ENCODE measurements around the gene MFSD12. TPM values are rescaled to one million over a fixed set of nuclear protein-coding genes. Genes with fewer than 3 reads are reported as not detected.

MFSD12 gene
- total and polyA plus RNA-seq, 2 experiments from 2014 or later = 35.3 to 91.1 TPM

GRCh38 chr19:3591876-3592613, 34.7 kb upstream of the MFSD12 start:
- Histone ChIP-seq H2AFZ (no peak overlapping the region), H4K20me1 (replicated peaks; ENCODE audit: insufficient read depth) (no peaks in the 10 kb centered on the region), H3F3A (replicated peaks; ENCODE audit: low read depth) (peaks cover 6% of the 10 kb centered on the region; the same call in 1 of the 2 replicates), H3K79me2 (replicated peaks; ENCODE audit: insufficient read depth) (no peaks in the 10 kb centered on the region), H3K27me3 (ENCODE audit: insufficient read depth) (peaks cover 10% of the 10 kb centered on the region), H3K9me2 (ENCODE audit: insufficient read depth) (no peaks in the 10 kb centered on the region), H3K4me1 (ENCODE audit: insufficient read depth) (no peaks in the 10 kb centered on the region), H3K4me3 (no peak overlapping the region), H3K4me2 (no peak overlapping the region), H3K27ac (ENCODE audit: low read depth) (no peak overlapping the region), H3K36me3 (ENCODE audit: insufficient read depth) (no peaks in the 10 kb centered on the region)
- DNase-seq (ENCODE audit: low spot score) = no peak
- peaks cover 17% of the 10 kb centered on the region for H3K9me3 Mint-ChIP-seq
- H3K27ac Mint-ChIP-seq = no peak overlapping the region
- H3K36me3 Mint-ChIP-seq (ENCODE audit: low read depth) = peaks cover 3% of the 10 kb centered on the region; the same call in 2 of the 3 replicates
- no peaks in the 10 kb centered on the region for H3K4me1 Mint-ChIP-seq
- H3K27me3 Mint-ChIP-seq (ENCODE audit: insufficient read depth, low read depth, poor library complexity) = peaks cover 8% of the 10 kb centered on the region
- no peak overlapping the region for H3K4me3 Mint-ChIP-seq
- no peak for TF ChIP-seq JUNB (IDR thresholded peaks at IDR 0.05; ENCODE audit: unreplicated experiment)
- no peak for TF ChIP-seq POLR2AphosphoS5 (IDR thresholded peaks at IDR 0.05; ENCODE audit: low read depth)
- TF ChIP-seq EZH2 (IDR thresholded peaks at IDR 0.05; ENCODE audit: low read depth, unreplicated experiment) = no peak
- TF ChIP-seq EZH2phosphoT487 (IDR thresholded peaks at IDR 0.05; ENCODE audit: unreplicated experiment) = no peak
- TF ChIP-seq REST (IDR thresholded peaks at IDR 0.05; ENCODE audit: unreplicated experiment) = no peak
- TF ChIP-seq CTCF (conservative IDR thresholded peaks at IDR 0.05; ENCODE audit: low read depth in 2 of 2) = no peak
- TF ChIP-seq ZNF114 (CRISPR knock-in tag; IDR thresholded peaks at IDR 0.05) = no peak
- TF ChIP-seq ZNF331 (CRISPR knock-in tag; IDR thresholded peaks at IDR 0.05; ENCODE audit: low read depth) = no peak
- no peak for TF ChIP-seq STAT1 (IDR thresholded peaks at IDR 0.05; ENCODE audit: unreplicated experiment)
- no peak for TF ChIP-seq ETS1 (IDR thresholded peaks at IDR 0.05)
- TF ChIP-seq CREB1 (CRISPR knock-in tag; IDR thresholded peaks at IDR 0.05; ENCODE audit: low read depth) = no peak
- no peak for TF ChIP-seq ZNF462 (CRISPR knock-in tag; IDR thresholded peaks at IDR 0.05)
- no peak for TF ChIP-seq NANOG (IDR thresholded peaks at IDR 0.05; ENCODE audit: borderline replicate concordance)
- ATAC-seq = no peak

Data from GM23338 (cell line).